ENCODE measurements around the gene SAMSN1.

The SAMSN1 gene

DNA sequence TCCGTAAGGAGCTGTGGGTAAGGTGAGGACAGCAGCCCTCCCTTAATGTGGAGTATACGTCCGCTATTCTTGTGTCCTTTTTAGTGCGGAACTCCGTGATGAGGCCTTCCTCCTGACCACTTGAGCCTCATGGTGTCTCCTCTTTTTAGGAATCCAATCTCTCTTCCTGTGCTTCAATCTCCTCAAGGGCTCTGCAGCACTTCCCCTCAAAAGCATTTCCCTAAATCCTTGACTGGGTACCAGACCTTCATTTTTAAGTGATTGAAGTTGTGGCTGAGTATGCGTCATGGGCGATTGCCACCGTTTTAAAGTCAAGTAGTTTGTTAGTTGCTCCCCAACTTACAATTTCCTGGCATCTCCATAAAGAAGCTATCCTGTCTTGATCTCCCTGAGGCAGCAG is 62.8 kb downstream of the SAMSN1 start:
- no peak for DNase-seq

DNA sequence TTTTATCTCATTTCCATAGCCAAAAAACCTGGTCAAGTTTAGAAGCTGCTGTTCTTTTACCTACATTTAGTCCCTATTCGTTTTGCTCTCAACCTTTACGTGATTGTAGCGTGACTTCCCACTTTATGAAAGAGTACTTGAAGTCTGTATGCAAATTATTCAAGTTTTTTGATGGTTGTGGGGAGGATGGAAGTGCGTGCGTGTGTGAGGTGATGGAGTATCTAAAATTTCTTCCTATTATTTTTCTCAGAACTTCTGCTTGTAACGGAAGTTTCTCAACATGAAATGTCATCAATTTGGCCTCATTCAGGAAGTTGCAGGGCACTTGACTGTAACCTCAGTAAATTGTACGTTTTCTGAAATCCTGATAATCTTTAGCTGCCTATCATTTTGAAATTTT is 64.0 kb downstream of the SAMSN1 start:
- DNase-seq: no peak

DNA sequence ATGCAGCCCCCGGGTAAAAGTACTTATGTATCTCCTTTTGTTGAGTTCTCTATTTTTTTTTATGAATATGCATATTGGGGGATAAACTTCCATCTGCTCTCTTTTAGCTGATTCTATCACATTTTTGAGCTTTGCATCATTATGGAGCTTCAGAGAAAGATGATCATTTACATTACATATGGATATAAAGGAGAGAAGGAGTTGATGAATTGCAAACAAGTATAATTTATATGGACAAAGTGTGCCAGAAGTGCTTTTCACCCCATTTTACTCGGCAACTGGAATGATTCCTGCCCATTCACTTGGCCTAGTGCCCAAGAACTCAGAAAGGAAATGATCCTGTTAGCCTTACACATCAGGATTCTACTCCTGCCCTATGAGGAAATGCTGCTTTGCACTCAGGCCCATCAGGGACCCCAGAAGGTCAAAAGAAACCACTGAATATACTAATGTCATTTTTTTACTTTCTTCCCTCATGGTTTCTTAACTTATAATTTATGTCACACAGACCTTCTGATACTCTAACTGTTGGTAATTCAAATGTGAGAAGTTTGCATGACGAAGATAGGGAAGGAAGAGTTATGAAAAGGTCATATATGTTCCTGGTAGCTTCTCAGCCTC is 65.6 kb downstream of the SAMSN1 start:
- no peak for DNase-seq

DNA sequence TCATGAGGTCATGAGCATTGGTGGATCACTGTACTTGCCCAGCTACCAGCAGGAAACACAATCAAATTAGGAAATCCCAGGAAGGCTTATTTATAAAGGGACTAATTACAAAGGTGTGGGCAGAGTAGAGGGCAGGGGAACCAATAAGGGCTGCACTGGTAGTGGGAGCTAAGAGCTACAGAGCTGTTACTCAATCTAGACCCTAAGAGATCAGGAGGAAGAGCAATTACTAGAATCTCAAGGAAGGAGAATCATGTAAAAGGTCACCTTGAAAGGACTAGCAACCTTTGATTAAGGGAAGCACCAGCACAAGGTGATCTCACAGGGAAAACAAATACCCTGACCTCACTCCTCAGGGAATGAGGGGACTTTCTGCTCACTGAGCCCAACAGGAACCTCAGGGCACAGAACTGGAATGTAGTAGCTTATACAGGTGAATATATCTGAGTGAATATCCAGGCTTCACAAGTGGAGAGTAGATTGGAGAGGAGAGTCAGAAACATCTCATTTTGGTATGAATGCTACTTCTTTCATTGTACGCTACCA is 66.8 kb downstream of the SAMSN1 start:
- DNase-seq: no peak

DNA sequence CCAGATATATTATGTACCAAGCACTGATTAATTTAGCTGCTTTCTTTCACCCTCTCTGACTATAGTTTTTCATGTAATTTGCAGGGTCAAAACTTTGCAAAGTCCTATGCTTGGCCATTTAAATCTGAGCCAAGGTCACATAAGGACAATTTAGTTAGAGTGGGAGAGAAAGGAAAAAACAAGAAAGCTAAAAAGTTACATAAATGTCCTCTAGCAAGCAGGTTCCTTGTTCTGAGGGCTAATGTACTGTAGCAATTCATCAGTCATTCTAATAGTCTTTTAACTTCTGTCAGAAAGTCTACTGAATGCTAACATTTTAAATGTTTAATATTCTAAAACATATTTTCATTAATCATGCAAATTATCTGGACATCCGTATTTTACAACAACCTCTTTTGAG is 68.3 kb downstream of the SAMSN1 start:
- DNase-seq: no peak

DNA sequence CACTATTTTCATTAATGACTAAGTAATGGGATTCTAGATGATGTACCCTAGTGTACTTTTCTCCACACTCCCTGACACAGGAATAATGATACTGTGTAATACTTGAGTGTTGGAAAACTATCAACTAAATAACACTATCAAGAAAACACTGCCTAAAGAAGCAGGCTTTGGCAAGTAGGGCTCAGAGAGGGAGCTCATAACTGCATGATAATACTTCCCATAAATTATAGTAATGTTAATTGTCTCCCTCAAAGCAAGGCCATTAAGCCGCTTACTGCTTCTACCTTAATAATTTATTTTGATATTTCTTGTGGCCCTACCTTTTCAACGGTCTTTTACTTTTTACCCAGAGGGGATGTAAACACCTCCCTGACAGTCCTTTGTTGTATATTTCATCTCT is 69.0 kb downstream of the SAMSN1 start:
- DNase-seq: no peak

DNA sequence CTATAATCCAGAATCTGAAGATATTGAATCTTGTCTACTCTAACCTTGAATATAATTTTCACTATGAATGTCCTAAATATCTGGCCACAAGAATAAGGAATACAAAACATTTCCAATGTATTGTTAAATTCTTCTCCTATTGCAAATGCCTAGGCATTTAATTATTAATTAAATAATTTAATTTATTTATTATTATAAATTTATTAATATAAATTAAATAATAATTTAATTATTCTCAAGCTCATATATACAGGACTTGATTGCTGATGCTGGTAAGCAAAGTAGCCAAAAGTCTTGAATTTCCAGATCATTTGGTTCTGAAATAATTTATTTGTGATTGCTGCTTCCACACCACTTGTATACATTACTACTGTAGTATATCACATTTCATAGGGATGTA is 71.1 kb downstream of the SAMSN1 start:
- DNase-seq: no peak

- DNase-seq: no peak
Measured at GRCh38 chr21:14469641-14470040, 76.5 kb downstream of the SAMSN1 start.

GRCh38 chr21:14466715-14467114 is 79.4 kb downstream of the SAMSN1 start:
- DNase-seq: no peak

DNA sequence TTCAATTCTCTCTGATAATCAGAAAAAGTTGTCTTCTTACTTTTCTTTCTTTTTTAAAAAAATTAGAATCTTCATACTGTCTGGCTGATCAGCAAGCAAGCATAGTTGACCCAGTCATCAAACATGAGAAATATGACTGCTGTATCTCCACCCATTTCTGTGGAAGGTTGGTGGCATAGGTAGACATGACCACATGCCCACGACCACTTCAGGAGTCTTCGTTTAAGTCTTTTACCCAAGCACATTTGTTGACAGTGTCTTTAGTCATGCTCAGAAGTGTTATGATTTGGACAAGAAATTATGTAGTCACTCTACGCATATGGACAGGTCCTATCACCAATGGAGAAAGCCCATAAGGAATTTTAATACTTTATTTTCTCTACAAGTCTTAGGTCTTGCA is 88.4 kb downstream of the SAMSN1 start:
- no peak for DNase-seq

- DNase-seq: no peak
Measured at GRCh38 chr21:14456911-14457310, 89.2 kb downstream of the SAMSN1 start.

DNA sequence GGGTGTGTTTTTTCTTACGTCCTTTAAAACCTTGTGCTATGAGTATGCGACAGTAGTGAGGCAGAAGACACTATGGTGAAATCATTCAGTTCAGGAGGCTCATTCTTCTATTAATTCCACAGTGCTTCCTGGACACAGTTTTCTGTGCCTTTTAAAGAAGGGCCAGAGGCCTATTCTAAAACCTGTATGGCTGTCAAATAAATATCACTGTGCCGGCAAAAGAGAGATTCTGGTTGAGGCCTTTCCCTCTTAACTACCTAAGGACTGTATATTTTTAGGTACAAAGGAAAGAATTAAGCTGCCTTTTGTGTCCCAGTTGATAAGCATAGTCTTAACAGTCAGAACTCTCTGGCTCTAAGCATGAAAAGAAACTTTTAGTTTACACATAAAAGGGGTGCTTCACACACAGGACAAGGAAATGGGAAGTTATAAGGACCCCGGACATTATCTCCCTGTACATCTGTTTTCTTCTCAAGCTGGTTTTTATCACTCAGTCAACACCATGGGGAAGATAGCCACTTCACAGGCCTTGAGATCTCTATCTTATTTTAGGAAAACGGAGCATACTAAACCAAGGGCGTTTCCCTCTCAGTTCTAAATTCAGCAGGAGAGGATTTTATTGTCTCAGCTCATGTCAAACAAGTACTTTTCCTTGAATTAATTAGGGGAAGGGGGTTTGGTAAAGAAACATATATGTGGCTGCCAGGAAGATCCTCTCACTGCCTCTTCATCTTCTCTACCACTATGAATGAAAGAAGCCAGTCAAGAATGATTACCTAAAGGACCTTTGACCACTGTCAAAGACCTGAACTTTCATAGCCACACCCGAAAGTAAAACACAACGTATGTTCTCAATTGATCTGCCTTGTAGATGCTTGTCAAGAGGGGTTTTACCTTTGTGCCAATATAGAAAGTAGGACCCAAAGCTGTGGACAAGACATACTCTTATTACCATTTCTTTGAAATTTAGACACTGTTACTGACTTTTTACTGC is 91.8 kb downstream of the SAMSN1 start:
- no peak for DNase-seq

- DNase-seq: no peak
Measured at GRCh38 chr21:14453339-14454015, 92.6 kb downstream of the SAMSN1 start.

DNA sequence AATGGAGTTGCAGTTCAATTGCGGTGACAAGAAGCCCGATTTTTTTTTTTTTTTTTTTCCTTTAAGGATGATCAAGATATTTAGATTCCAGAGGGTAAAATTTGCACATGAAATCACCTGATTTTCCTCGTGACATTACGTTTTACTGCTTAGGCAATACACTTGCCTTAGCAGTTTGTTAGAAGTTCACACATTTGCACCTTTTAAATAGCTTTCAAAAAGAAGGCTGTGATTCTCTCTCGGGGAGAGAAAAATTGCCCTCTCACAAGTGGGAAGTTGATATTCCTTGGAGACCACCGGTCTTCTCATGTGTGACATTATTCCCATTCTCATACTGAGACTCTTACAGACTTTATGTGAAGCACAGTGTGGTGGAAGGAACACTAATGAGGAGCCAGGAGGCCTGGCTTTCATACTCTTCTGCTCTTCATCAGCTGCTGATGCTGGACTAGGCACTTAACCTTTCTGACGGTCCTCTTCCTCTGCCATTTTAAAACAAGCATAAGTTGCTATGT is 93.3 kb downstream of the SAMSN1 start:
- no peak for DNase-seq

GRCh38 chr21:14452031-14452726 is 93.9 kb downstream of the SAMSN1 start:
- DNase-seq: no peak

- DNase-seq: no peak
Measured at GRCh38 chr21:14451546-14451945, 94.6 kb downstream of the SAMSN1 start.

GRCh38 chr21:14448784-14449183 is 97.3 kb downstream of the SAMSN1 start:
- DNase-seq: no peak

GRCh38 chr21:14438211-14438610 is 107.9 kb downstream of the SAMSN1 start:
- DNase-seq: no peak

DNA sequence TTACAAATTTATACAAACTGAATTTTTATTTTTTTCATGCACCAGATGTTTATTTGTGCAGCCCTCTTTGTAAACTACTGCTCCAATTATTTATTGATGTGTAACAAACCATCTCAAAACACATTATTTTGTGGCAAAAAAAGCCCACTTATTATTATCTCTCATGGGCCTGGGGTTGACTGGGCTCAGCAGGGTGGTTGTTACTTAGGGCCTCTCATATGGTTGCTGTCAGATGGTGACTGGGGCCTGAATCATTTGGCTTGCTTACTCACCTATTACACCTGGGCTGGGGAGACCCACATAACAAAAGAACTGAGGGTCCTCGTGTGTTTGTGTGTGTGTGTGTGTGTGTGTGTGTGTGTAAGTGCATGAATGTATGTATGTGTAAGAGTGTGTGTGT is 110.7 kb downstream of the SAMSN1 start:
- no peak for DNase-seq

Data from T-helper 9 cell (primary cell).